Hepatocyte (in vitro differentiated cells): ENCODE results near the gene IL17RC.

ENCODE experiments used
- EZH2phosphoT487 ChIP-seq: fragments of 200-600 bp; sonication (generic); IDR thresholded peaks from one replicate; pipeline ENCODE4 v1.6.1; 2018; ENCODE audit warnings: antibody characterized with exemption, mild to moderate bottlenecking, low read depth, moderate library complexity; ENCODE audit not compliant: unreplicated experiment, severe bottlenecking
- TF ChIP-seq, protein P1 (sequence below): fragments of 200-600 bp; sonication (generic); IDR thresholded peaks from 2 replicates; pipeline ENCODE4 v1.5.1; 2016; ENCODE audit warnings: antibody characterized with exemption, mild to moderate bottlenecking; ENCODE audit not compliant: poor library complexity

DNA sequence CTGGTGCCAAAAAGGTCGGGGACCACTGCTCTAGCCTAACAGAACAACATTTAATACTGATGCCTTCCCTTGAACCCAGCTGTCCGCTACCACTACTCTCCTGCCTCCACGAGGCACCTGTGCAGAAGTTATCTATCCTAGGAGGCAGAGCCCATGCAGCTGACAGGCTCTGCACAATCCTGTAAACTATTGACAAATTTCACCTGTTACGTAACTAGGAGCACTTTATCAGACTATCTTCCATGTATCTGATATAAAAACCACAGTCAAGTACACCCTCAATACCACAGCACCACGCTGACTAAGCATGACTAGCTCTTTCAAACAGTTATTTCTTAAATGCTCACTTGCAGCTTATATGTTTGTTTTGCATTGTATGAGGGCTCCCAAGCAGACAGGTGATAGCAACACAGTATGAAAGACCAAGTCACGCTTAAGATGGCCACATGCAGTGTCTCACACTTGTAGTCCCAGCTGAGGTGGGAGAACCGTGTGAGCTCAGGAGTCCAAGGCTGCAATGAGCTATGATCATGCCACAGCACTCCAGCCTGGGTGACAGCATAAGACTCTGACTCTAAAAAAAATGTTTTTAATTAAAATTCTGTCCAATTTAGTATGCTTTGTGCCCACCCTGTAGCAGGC, 4.5 kb upstream of the IL17RC start:
- TF ChIP-seq, protein P1, sequence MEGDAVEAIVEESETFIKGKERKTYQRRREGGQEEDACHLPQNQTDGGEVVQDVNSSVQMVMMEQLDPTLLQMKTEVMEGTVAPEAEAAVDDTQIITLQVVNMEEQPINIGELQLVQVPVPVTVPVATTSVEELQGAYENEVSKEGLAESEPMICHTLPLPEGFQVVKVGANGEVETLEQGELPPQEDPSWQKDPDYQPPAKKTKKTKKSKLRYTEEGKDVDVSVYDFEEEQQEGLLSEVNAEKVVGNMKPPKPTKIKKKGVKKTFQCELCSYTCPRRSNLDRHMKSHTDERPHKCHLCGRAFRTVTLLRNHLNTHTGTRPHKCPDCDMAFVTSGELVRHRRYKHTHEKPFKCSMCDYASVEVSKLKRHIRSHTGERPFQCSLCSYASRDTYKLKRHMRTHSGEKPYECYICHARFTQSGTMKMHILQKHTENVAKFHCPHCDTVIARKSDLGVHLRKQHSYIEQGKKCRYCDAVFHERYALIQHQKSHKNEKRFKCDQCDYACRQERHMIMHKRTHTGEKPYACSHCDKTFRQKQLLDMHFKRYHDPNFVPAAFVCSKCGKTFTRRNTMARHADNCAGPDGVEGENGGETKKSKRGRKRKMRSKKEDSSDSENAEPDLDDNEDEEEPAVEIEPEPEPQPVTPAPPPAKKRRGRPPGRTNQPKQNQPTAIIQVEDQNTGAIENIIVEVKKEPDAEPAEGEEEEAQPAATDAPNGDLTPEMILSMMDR: no peak
- no peak for TF ChIP-seq EZH2phosphoT487
